GM12878 (cell line): ENCODE data around the gene DLG4. TPM values are rescaled to one million over a fixed set of nuclear protein-coding genes. Genes with fewer than 3 reads are reported as not detected.

Experiments
- ATAC-seq: fragments of 200-7000 bp; cut with Tn5 transposase; 3 replicates; pipeline ENCODE4 v1.9.1; 2020; ENCODE audit warnings: mild to moderate bottlenecking, moderate library complexity
- BruUV-seq: library from RNA; stranded (reverse); fragments of 400-500 nt; replicated peaks from 2 replicates; lab custom pipeline; 2021; lab: Mats Ljungman, UMichigan
- CTCF ChIA-PET: fragments of 300-600 bp; sonication (Branson Sonifier 250); formaldehyde crosslinking; extraction: SDS; loops from one replicate; lab custom pipeline; 2021; ENCODE audit warnings: inconsistent platforms; lab: Yijun Ruan, JAX
- POLR2A ChIA-PET: fragments of 350-600 bp; formaldehyde crosslinking; extraction: SDS; loops from one replicate; lab custom pipeline; 2021; ENCODE audit warnings: inconsistent platforms; lab: Charles Lee
- RAD21 ChIA-PET: fragments of 300-600 bp; sonication (Branson Sonifier 250); formaldehyde crosslinking; loops from one replicate; lab custom pipeline; 2023; ENCODE audit warnings: antibody characterized with exemption; ENCODE audit not compliant: unreplicated experiment; lab: Charles Lee
- SMC1A ChIA-PET: fragments of 300-600 bp; sonication (Branson Sonifier 250); formaldehyde crosslinking; loops from one replicate; lab custom pipeline; 2023; ENCODE audit not compliant: unreplicated experiment, uncharacterized antibody; lab: Charles Lee
- DNase-seq: peaks from one replicate; pipeline ENCODE4 v3.0.0-alpha.2; 2011; ENCODE audit warnings: low read depth, low spot score
- FAIRE-seq: peaks from 3 replicates; lab custom pipeline; 2011; peaks lifted over from hg19 to GRCh38; lab: Jason Lieb, UNC
- H2AFZ ChIP-seq: 2 replicates; pipeline ENCODE4 v1.6.0; 2011; ENCODE audit warnings: low read depth, low read length, control low read depth; ENCODE audit not compliant: control insufficient read depth
- H3K27ac ChIP-seq: 2 replicates; pipeline ENCODE4 v1.5.1; 2011; ENCODE audit warnings: control low read depth; ENCODE audit not compliant: control insufficient read depth, insufficient read depth
- H3K27me3 ChIP-seq, 2 experiments: replicated peaks in 1 of 2; 2 replicates each; pipeline versions ENCODE4 v1.6.0 to v1.6.1; 2011; ENCODE audit warnings: low read length in 1 of 2; ENCODE audit not compliant: control insufficient read depth in 2 of 2, insufficient read depth in 2 of 2
- H3K36me3 ChIP-seq, 2 experiments: 2 replicates each; pipeline ENCODE4 v1.5.1; 2011; ENCODE audit warnings: low read length in 1 of 2; ENCODE audit not compliant: control insufficient read depth in 2 of 2, insufficient read depth in 2 of 2
- H3K4me1 ChIP-seq: 2 replicates; pipeline ENCODE4 v1.6.1; 2011; ENCODE audit warnings: mild to moderate bottlenecking, low read length, moderate library complexity, mixed read lengths; ENCODE audit not compliant: control insufficient read depth, insufficient read depth
- H3K4me2 ChIP-seq: 2 replicates; pipeline ENCODE4 v1.6.0; 2011; ENCODE audit warnings: control low read depth; ENCODE audit not compliant: control insufficient read depth, insufficient read depth
- H3K4me3 ChIP-seq: fragments of 200-600 bp; sonication (generic); 2 replicates; pipeline ENCODE4 v1.5.1; 2016
- H3K79me2 ChIP-seq: 2 replicates; pipeline ENCODE4 v1.6.0; 2011; ENCODE audit warnings: low read length; ENCODE audit not compliant: control insufficient read depth, insufficient read depth
- H3K9ac ChIP-seq: 2 replicates; pipeline ENCODE4 v1.8.0; 2011; ENCODE audit warnings: low read length, control low read depth, mixed read lengths; ENCODE audit not compliant: control insufficient read depth, insufficient read depth
- H3K9me3 ChIP-seq: replicated peaks from 3 replicates; pipeline ENCODE4 v1.5.1; 2011; ENCODE audit warnings: mild to moderate bottlenecking, low read length; ENCODE audit not compliant: control insufficient read depth, insufficient read depth
- H4K20me1 ChIP-seq: 2 replicates; pipeline ENCODE4 v1.6.0; 2011; ENCODE audit not compliant: control insufficient read depth, insufficient read depth
- EP300 ChIP-seq, 2 experiments: fragments of 150-350 bp in 1 of 2; IDR thresholded peaks; 2 replicates each; pipeline ENCODE4 v1.6.1; 2011 to 2012; ENCODE audit warnings: low read depth in 2 of 2, low read length in 2 of 2, borderline replicate concordance in 1 of 2, improper control_type of control experiment in 1 of 2, inconsistent platforms in 1 of 2; ENCODE audit not compliant: control insufficient read depth in 1 of 2
- NKRF ChIP-seq: fragments of 450-650 bp; conservative IDR thresholded peaks from 2 replicates; pipeline ENCODE4 v1.6.1; 2017; ENCODE audit warnings: mild to moderate bottlenecking, moderate library complexity
- ZBTB40 ChIP-seq: fragments of 450-650 bp; IDR thresholded peaks from 2 replicates; pipeline ENCODE4 v1.6.1; 2016; ENCODE audit warnings: mild to moderate bottlenecking, moderate library complexity, borderline replicate concordance
- ZNF217 ChIP-seq: fragments of 450-650 bp; IDR thresholded peaks from 2 replicates; pipeline ENCODE4 v1.6.1; 2017; ENCODE audit warnings: antibody characterized with exemption, mild to moderate bottlenecking
- ZNF274 ChIP-seq: IDR thresholded peaks from one replicate; pipeline ENCODE4 v1.8.0; 2011; ENCODE audit not compliant: insufficient read length, insufficient read depth
- WGBS: methylation state at CpG from one replicate; pipeline ENCODE4 v1.1.6; 2016; ENCODE audit warnings: low lambda C conversion rate; ENCODE audit not compliant: insufficient replicate concordance, insufficient coverage; ENCODE audit errors: missing lambda C conversion rate; 5-methylcytosine and 5-hydroxymethylcytosine counted together
- in situ Hi-C: fragments of 300-500 bp; cut with MboI; formaldehyde crosslinking; loops from 9 replicates; pipeline ENCODE4 v1.14.3; 2018; ENCODE audit warnings: mixed read lengths
- intact Hi-C: fragments of 100-400 bp; cut with micrococcal nuclease; formaldehyde crosslinking; loops from one replicate; pipeline ENCODE4 v1.14.2; 2022; ENCODE audit not compliant: unreplicated experiment
- polyA plus RNA-seq, 11 experiments: library from polyadenylated mRNA; depleted of rRNA in 4 of 11; unstranded in 6 of 11; stranded (reverse) in 5 of 11; fragments of >200 nt; fragmentation: Nextera tagmentation in 4 of 11; fragmentation: Illumina TruSeq in 1 of 11; extraction: Ambion mirVana in 4 of 11; extraction: Trizol in 1 of 11; gene quantifications; 1 replicate in 1 of 11; 2 replicates in 10 of 11; pipeline versions ENCODE4 v1.2.1 to v1.2.3, GENCODE V29; 2011 to 2016; ENCODE audit warnings: inconsistent platforms in 2 of 11, missing spikeins in 2 of 11, low read depth in 1 of 11
- total RNA-seq, 4 experiments: library from RNA; depleted of rRNA in 3 of 4; stranded (reverse); fragments of >200 nt in 3 of 4; fragmentation: Illumina TruSeq in 1 of 4; extraction: Trizol in 1 of 4; gene quantifications; 2 replicates each; pipeline versions ENCODE4 v1.2.1 to v1.2.3, GENCODE V29; 2013 to 2021
- TF ChIP-seq, protein P1 (sequence below): IDR thresholded peaks from 2 replicates; pipeline ENCODE4 v1.6.1; 2011; ENCODE audit warnings: borderline replicate concordance, low read depth, mild to moderate bottlenecking, moderate library complexity, low read length; ENCODE audit not compliant: insufficient read depth, poor library complexity, severe bottlenecking
- TF ChIP-seq, protein P2 (sequence below): IDR thresholded peaks from 2 replicates; pipeline ENCODE4 v1.6.1; 2012; ENCODE audit warnings: improper control_type of control experiment, low read depth, low read length; ENCODE audit not compliant: insufficient replicate concordance

The DLG4 gene
- total and polyA plus RNA-seq, 10 of the 15 experiments (the other 5 are each of a cell fraction or from before 2014, with no cell fraction given) = 0.07 to 4.1 (median 1.3) TPM

- TF ChIP-seq ZBTB40 (no peak), EP300 (IDR thresholded peaks at IDR 0.05; ENCODE audit: borderline replicate concordance in 1 of 2, control insufficient read depth in 1 of 2, low read depth in 2 of 2, low read length in 2 of 2) (no peak), ZNF217 (no peak)
These were observed 27.9 kb downstream of the DLG4 start (continued) for GRCh38 chr17:7191571-7192270.

GRCh38 chr17:7191069-7191468 is 28.6 kb downstream of the DLG4 start:
- BruUV-seq = no TSS peak
- Histone ChIP-seq H2AFZ (no peak overlapping the region), H3K4me2 (no peak overlapping the region), H3K4me3 (no peak overlapping the region), H3K4me1 (no peaks in the 10 kb centered on the region), H3K36me3 (no peaks in the 10 kb centered on the region), H3K9me3 (no peaks in the 10 kb centered on the region), H3K79me2 (no peaks in the 10 kb centered on the region), H3K9ac (no peak overlapping the region), H3K27me3 (no peaks in the 10 kb centered on the region), H3K27ac (no peak overlapping the region), H4K20me1 (no peaks in the 10 kb centered on the region)
- CTCF ChIA-PET = interaction anchor here (1.0 kb wide), 1 partner anchor 58 kb away, joined by 4 read pairs; no protein-coding TSS in a partner anchor
- in situ Hi-C loops = no loop called here
- FAIRE-seq (no peak), ATAC-seq (no peak), DNase-seq (no peak)
- 67% methylated on average over 11 of the region's 12 CpGs for WGBS
- RAD21 ChIA-PET = no interaction called here
- intact Hi-C loops = no loop called here
- POLR2A ChIA-PET = interaction anchor here (0.6 kb wide), 2 partner anchors 9 to 146 kb away, joined by 3 to 4 read pairs; no protein-coding TSS in a partner anchor
- SMC1A ChIA-PET = no interaction called here
- TF ChIP-seq NKRF (no peak), ZNF274 (no peak)
- TF ChIP-seq, protein P1, sequence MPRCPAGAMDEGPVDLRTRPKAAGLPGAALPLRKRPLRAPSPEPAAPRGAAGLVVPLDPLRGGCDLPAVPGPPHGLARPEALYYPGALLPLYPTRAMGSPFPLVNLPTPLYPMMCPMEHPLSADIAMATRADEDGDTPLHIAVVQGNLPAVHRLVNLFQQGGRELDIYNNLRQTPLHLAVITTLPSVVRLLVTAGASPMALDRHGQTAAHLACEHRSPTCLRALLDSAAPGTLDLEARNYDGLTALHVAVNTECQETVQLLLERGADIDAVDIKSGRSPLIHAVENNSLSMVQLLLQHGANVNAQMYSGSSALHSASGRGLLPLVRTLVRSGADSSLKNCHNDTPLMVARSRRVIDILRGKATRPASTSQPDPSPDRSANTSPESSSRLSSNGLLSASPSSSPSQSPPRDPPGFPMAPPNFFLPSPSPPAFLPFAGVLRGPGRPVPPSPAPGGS = no peak
- TF ChIP-seq, protein P2, sequence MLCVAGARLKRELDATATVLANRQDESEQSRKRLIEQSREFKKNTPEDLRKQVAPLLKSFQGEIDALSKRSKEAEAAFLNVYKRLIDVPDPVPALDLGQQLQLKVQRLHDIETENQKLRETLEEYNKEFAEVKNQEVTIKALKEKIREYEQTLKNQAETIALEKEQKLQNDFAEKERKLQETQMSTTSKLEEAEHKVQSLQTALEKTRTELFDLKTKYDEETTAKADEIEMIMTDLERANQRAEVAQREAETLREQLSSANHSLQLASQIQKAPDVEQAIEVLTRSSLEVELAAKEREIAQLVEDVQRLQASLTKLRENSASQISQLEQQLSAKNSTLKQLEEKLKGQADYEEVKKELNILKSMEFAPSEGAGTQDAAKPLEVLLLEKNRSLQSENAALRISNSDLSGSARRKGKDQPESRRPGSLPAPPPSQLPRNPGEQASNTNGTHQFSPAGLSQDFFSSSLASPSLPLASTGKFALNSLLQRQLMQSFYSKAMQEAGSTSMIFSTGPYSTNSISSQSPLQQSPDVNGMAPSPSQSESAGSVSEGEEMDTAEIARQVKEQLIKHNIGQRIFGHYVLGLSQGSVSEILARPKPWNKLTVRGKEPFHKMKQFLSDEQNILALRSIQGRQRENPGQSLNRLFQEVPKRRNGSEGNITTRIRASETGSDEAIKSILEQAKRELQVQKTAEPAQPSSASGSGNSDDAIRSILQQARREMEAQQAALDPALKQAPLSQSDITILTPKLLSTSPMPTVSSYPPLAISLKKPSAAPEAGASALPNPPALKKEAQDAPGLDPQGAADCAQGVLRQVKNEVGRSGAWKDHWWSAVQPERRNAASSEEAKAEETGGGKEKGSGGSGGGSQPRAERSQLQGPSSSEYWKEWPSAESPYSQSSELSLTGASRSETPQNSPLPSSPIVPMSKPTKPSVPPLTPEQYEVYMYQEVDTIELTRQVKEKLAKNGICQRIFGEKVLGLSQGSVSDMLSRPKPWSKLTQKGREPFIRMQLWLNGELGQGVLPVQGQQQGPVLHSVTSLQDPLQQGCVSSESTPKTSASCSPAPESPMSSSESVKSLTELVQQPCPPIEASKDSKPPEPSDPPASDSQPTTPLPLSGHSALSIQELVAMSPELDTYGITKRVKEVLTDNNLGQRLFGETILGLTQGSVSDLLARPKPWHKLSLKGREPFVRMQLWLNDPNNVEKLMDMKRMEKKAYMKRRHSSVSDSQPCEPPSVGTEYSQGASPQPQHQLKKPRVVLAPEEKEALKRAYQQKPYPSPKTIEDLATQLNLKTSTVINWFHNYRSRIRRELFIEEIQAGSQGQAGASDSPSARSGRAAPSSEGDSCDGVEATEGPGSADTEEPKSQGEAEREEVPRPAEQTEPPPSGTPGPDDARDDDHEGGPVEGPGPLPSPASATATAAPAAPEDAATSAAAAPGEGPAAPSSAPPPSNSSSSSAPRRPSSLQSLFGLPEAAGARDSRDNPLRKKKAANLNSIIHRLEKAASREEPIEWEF = no peak
